ENCODE data around the gene MCCC1.
"Not testable (repeated sequence)": the region's sequence is repeated elsewhere in the genome, so short reads cannot be mapped to it uniquely, and the experiment has no call there.

Gene MCCC1

DNA sequence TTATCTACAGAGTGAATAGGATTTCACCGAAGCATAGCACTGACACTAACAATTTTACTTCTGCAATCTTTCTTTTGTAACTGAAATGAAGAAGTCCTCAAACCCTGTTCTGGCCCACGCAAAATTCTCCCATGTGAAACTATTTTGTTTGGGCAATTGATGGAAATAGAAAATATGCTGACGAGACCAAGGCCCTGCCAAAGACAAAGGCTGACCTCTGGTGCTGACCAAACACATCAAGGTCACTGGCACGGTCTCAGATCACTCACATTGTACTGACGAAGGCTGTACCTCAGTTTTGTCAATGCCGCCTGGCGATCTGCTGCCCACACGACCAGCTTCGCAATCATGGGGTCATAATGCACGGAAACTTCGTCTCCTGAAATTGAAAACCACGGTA lies 60.5 kb downstream of the MCCC1 start:
- DNase-seq: no peak

DNA sequence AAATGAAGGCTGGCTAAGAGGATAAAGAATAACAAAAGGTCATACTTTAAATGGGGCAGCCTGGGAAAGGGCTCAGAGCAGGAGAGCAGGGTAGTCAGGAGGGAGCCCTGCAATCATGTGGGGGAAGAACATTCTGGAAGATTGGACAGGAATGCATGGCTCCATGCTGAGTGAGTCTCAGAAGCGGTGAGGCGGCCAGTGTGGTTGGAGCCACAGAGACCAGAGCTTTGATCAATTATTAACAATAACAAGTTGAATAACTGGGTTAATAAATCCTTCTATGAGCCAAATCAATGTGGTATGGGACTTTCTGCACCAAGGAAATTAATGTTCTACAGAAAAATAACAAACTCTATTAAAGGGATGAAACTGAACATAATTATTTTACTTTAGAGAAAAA lies 61.1 kb downstream of the MCCC1 start:
- DNase-seq: no peak

DNA sequence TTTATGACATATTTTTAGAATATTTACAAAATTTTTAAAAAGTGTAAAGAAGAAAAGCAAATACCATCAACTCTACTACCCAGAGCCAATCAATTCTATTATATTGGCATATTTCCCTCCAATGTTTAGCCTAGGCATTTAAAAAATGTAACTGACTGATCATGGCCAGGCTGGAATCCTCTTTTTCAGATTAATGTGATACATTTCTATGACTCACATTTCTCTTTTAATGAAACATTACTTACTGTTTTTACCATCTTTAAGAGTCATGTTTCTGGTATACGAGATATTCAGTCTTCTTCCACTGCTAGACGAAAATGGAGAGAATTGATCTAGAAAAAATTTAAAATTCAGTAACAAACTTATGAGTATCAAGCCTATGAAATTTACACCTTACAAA lies 65.5 kb downstream of the MCCC1 start:
- no peak for DNase-seq

DNA sequence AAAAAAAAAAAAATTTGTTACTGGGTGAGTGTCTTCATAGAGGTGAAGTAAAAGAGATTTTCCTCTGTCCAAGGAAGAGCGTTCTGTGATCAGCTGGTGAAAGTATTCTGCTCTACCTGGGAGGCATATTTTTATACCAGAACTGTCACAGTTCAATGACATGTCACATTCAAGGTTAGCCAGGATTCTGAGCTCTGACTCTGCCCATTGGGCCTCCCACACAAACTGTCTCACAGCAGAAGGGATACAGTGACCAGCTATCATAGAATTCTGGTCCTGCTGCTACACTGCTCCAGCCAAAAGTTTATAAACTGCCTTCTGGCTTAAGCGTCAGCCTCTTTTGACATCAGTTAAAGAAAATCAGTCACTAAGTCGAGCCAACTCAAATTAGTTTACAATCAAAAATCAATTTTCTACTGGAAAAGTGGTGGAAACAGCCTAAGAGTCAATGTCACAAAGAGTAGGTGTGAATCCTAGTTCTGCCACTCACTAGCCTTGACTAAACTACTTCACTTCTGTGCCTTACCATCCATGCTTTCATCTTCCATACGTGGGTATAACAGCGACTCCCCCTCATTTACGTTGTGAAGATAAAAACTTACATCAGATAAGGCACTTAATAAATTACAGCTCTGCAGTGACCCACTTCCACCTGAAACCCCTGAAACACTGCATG lies 66.3 kb downstream of the MCCC1 start:
- DNase-seq: no peak

DNA sequence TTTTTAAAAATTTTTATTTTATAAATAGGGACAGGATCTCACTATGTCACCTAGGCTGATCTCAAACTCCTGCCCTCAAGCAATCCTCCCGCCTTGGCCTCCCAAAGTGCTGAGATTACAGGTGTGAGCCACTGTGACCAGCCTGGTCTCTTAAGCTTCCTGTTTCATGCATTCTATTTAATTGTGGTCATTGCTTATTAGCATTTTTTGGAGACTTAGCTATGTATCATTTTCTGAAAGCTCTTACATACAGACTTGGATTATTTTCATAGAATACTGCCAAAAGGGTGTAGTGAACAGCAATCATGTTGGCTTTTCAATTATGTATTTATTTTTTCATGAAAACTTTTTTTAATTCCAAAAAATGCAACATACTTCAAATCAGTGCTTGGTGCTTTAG lies 67.5 kb downstream of the MCCC1 start:
- DNase-seq: no peak

DNA sequence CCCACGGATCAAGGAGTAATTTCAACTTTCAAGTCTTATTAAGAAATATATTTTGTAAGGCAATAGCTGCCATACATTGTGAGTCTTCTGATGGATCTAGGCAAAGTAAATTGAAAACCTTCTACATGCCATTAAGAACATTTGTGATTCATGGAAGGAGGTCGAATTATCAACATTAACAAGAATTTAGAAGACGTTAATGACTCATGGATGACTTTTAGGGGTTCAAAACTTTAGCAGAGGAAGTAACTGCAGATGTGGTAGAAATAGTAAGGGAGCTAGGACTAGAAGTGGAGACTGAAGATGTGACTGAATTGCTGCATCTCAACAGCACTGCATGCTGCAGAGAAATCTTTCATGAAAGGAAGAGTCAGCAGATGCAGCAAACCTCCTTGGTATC lies 70.9 kb downstream of the MCCC1 start:
- no peak for DNase-seq

DNA sequence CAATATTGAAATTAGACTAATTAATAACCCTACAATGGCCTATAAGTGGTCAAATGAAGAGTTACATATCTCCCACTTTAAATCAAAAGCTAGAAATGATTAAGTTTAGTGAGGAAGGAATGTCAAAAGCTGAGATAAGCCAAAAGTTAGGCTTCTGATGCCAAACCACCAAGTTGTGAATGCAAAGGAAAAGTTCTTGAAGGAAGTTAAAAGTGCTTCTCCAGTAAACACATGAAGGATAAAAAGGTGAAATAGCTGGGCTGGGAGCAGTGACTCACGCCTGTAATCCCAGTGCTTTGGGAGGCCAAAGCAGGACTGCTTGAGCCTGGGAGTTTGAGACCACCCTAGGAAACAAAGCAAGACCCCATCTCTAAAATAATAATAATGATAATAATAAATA lies 72.0 kb downstream of the MCCC1 start:
- DNase-seq: no peak

DNA sequence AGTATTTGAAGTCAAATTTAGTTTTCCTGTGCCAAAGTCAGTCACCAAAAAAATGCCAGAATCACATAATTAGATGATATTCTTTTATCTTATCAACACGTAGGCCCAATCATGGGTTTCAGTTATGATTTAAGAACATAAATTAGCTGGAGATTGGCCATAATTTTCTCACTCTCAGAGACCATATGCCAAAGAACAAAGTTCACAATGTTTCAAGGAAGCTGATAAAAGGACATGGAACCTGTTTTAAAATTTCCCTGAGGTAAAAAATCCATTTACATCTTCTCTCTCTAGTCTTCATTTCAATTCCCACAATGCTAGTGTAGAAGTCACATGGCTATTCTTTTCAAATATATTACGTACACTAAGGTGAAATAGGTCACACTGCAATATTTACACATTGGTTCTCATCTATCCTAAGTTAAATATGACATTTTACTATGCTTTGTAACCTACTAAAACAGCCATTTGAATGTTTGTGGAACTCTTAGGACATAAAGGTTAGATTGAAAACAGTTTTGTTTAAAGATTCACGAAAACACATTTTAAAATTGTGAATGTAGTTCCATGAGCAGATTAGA lies 76.3 kb downstream of the MCCC1 start:
- DNase-seq: no peak

DNA sequence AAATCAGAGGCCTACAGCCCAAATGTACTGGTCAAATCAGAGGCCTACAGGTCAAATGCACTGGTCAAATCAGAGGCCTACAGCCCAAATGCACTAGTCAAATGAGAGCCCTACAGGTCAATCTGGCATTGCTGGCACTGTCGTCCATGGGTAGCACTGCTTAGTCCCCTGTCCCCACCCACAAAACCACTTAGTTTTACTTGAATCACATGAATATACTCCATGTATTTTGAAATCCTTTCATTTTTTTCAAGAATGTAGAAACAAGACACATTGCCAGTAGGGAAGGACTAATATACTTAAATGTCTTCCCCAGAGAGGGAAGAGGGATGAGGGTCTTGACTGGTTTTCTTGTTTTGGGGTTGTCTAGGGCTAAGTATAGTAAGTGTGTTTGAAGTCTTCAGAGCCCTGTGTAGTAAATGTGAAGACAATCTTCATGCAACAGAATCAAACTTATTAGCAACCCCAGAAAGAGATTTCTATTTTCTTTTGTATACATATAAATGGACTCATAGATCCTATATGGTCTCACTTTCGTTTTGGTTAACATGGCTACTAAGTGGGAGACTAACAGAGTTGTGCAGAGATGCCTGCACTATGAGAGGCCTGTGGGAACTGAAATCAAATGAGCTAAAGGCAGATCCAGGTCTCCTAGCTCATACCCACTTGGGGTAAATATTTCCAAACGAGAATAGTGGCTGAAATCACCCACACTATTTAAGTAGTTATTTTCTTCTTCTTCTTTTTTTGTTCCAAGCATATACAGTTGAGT lies 80.7 kb downstream of the MCCC1 start:
- no peak for DNase-seq

DNA sequence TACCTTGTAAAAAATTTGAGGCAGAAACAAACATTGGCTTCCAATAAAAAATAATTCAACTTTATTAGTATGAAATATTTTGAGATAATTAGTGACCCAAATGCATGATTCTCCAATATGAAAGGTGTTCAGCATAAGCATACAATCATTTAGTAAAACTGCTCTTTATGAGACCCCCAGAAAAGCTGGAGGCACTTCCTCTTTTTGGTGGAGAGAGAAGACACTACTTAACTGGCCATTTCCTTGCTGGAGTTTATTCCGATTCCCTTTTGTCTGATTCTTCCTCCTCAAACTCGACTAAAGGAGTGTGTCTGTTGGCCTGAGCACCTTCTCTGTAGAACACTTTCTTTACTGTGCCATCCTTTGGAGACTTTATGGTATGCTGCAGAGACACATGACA lies 84.1 kb downstream of the MCCC1 start:
- DNase-seq: no peak

DNA sequence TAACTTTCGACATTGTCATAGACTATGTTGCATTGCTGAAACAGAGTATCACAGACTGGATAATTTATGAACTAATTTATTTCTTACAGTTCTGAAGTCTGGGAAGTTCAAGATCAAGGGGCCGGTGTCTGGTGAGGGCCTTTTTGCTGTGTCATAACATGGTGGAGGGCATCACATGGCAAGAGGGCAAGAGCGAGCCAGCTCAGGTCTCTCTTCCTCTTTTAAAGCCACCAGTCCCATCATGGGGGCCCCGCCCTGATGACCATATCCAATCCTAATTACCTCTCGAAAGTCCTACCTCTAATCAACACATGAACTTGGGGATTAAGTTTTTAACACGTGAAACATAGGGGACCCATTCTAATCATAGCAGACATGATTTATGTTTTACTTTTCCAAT lies 85.4 kb downstream of the MCCC1 start:
- DNase-seq: no peak

DNA sequence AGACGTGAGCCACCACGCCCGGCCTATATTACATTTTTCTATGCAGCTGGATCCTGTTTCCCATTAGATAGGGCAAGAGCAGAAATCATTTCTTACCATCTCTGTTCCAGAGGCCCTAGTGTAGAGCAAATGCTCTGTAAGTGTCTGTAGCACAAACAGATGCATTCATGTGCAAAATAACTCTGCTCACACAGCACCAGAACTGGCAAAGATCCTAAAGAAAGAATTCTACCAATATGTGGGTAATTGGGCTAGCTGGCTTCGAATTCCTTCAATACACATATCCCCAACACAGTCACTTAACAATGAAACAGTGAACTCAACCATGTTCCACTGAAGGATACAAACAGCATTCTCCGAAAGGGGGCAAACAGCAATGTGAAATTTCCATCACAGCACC lies 86.2 kb downstream of the MCCC1 start:
- no peak for DNase-seq

DNA sequence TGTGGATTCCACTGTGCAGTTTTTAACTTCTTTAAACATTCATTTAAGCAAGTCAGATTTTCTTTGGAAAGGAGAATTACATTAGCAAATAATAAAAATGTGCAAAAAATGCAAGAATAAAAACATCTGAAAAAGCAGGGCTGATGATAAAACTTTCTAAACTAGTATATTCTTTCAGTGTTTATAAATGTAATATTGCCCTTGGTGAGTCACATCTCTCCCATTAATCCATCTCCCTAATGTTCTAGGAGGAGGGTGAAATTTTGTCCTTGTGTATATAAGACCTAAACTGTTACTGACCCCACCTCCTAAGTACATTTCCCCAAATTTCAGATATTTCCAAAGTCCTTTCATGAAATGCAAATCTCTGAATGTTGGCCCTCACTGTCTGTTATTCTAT lies 90.5 kb downstream of the MCCC1 start:
- DNase-seq: no peak

DNA sequence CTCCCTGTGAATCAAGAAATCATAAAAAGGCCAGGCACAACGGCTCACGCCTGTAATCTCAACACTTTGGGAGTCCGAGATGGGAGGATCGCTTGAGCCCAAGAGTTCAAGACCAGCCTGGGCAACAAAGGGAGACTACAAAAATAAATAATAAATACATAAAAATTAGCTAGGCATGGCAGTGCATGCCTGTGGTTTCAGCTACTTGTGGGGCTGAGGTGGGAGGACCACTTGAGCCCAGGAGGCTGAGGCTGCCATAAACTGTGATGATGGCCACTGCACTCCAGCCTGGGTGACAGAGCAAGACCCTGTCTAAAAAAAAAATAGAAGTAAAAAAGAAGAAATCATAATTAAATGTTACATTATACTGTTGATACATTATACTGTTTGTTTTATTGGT lies 91.0 kb downstream of the MCCC1 start:
- DNase-seq: no peak

DNA sequence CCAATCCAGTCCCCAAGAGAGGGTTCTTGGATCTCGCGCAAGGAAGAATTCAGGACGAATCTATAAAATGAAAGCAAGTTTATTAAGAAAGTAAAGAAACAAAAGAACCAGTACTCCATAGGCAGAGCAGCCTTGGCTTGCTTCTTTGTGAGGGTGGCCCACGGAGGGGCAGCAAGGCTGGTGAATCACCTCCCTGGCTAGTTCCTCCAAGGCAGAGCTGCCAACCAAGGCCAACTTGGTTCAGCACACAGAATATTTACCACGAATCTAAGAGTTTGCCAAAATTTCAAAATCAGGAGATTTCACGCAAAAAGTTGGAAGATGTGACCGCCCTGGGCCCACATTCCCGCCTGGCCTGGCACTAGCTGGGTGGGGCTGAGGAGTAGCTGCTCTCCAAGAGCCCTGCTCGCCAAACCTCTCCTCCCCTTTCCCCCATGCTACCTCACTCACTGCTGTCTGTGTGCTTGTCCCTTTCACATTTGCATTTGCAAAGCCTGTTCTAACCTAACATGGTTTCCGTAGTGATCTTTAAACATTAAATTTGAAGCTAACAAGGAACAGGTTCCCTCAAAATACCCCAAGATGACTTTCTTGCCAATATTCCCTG lies 92.8 kb downstream of the MCCC1 start:
- no peak for DNase-seq

DNA sequence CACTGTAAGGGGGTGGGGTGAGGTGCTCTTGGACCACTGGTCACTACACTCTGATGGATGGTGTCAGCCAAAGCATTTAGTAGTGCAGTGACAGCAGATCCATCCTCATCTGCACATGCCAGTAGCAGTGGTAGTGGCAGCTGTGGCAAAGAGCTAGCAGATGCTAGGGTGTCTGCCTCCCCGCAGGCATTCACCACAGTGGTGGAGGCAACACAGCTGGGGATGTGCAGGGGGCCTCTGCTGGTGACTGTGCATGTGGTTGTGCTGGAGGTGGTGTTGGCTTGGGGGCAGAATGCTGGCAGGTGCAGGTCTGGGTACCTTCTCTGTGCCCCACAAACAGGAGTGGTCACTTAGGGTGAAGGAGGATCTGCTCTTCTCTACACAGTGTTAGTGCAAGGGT lies 99.5 kb downstream of the MCCC1 start:
- DNase-seq: no peak

DNA sequence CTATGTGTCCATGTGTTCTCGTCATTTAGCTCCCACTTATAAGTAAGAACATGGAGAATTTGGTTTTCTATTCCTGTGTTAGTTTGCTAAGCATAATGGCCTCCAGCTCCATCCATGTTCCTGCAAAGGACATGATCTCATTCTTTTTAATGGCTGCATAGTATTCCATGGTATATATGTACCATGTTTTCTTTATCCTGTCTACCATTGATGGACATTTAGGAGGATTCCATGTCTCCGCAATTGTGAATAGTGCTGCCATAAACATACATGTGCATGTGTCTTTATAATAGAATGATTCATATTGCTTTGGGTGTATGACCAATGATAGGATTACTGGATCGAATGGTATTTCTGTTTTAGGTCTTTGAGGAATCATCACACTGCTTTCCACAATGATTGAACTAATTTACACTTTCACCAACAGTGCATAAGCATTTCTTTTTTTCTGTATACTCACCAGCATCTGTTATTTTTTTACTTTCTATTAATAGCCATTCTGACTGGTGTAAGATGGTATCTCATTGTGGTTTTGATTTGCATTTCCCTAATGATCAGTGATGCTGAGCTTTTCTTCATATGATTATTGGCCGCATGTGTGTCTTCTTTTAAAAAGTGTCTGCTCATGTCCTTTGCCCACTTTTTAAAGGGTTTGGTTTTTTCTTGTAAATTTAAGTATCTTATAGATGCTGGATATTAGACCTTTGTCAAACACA lies 105.7 kb downstream of the MCCC1 start:
- not testable (repeated sequence) for DNase-seq

DNA sequence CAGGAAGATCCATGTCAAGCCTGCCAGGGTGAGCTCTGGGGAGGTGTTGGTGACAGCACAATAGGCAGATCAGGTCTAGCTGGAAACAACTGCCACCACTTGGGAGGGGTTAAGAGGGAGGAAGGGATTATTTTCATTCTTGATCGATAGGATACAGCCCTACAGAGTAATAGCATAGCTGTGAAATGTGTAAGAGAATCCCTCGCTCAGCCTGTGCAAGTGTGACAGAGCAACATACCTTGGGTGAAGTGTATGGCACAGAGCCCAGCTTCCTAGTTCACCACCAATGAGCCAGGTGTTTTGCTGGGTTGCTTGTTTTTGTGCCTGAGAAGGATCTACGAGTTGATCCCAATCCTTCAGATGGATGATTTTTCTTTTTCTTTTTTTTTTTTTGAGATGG lies 109.7 kb downstream of the MCCC1 start:
- DNase-seq: no peak

DNA sequence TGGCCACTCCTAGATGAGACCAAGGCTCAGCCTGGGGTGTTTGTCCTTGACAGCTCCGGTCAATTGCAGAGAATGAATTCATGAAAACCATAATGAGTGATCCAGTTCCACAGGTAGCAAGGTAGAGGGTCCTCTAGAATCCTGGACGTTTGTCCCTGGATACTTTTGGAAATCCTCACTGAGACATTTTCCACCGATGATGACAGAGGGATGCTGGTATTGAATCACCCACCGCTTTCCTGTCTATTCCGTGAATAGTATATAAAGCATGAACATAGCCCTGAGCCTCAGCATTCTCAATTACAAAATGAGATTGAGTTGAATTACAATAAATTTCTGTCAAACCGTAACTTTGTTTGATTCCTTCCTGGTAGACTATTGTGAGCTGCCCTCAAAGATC lies 113.3 kb downstream of the MCCC1 start:
- no peak for DNase-seq

DNA sequence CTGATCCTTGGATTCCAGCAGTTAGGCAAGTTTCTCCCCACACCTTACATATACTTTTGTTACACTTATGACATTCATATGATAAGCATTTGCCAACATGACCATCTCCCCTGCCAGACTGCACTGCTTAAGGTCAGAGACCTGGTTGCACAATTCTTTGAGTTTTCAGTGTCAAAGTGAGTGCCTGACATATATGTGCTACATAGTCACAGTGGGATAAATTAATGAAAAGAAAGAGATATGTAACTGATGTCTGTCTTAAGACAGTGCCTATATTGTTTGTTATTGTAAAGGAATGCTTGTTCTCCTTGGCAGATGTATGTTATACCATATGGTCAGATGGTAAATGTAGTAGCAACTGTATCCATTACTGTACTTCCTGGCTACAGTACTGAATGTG lies 115.4 kb downstream of the MCCC1 start:
- DNase-seq: no peak

DNA sequence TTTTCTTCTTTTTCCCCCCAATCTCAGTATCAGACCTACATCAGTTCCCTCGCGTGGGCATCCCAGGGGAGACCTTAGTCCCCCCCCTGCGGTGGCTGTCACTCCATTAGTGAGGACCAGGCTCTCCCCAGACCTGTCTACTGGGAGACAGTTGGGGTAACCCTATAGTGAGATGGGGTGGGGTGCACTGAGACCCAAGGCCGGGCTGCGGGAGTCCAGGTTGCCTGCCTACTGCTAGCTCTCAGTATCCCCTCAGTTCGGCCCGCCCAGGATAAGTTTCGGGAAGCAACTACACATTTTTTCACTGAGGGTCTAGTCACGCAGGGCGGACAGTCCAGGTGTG lies 118.3 kb downstream of the MCCC1 start:
- DNase-seq: no peak

DNA sequence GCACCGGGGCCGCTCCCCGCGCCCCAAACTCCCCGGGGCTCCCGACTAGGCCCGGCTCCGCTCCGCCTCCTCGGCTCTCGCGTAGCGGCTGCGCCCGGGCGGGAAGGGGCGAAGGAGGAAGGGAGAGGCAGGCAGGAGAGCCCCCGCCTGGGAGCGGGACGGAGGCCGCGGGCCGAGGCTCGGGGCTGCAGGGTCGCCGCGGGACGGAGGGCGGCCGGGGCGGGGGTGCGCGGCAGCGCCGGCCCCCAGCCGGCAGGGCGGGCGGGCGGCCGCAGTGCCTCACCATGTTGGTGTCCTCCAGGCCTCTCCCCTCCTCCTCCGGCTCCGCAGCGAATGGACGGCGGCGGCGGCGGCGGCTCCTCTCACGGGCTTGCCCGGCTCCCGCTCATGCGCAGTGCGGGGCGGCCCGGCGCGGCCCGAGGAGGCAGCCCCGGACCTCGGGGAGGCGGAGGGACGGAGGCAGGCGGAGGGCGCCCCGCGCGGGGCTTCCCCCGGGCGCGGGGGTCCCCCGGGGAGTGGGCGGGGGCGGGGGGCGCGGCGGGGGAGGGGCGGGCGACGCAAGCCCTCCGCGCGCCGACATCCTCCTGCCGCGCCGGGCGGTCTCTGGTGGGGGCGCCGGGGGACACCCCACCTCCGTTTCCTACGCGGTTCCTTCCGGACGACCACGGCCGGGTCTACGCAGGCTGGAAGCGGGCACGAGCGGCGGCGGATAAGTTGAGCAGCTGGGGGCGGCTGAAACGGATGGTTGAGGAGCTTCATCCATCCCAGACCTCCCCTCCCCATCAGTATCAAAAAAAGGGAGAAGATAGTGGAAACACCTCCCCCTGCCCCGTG lies 118.9 kb downstream of the MCCC1 start, which contains the start of gene DCUN1D1:
Gene DCUN1D1 (minus strand): TSS at position 335 of the 834 bp plus-strand sequence. CDS start 49 bp downstream, at position 286.
- peak; percentile 89 for DNase-seq

Data from CD4-positive, alpha-beta T cell treated with Interferon gamma for 1 hour (primary cell).